Measurements from ENCODE around the gene LHFPL6. TPM values are rescaled to one million over a fixed set of nuclear protein-coding genes. Genes with fewer than 3 reads are reported as not detected.
A peak's percentile ranks its signal among the peaks of the same experiment; 100 is the strongest.

LHFPL6 gene
- total and polyA plus RNA-seq, 10 of the 15 experiments (the other 5 are each of a cell fraction or from before 2014, with no cell fraction given) = 0.11 to 4.6 (median 0.41) TPM

DNA sequence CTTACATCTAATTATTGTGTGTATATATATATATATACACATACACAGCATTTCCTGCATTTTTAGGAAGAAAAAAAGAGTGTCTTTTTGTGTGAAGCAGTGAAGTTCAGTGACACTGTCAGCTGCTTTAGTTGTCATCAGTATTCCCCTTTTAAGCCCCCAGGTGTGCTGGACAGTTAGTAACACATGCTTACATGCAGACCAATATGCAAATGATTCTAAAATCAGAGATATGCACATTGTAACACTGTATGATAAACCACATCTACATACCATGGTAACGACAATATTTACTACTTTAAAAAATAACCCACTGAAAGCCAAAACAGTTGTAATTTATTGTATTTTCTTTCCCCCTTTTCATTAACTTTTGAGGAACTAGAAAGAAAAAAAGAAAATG, 16.8 kb downstream of the LHFPL6 start (continued):
- peak in 1 of 2 experiments; percentile 40; a peak in 1 of 4 replicates for TF ChIP-seq BHLHE40 (IDR thresholded peaks at IDR 0.05; ENCODE audit: borderline replicate concordance in 1 of 2, low read depth in 2 of 2, low read length in 1 of 2)
- TF ChIP-seq RELB (IDR thresholded peaks at IDR 0.05; ENCODE audit: low read depth) = peak; percentile 63; the same call in 1 of the 2 replicates
- TF ChIP-seq FOXM1 (IDR thresholded peaks at IDR 0.05; ENCODE audit: low read depth, low read length) = no peak

GRCh38 chr13:39585219-39585618, 17.8 kb downstream of the LHFPL6 start:
- DNase-seq (ENCODE audit: low read depth, low spot score) = no peak
- H2AFZ ChIP-seq (ENCODE audit: control insufficient read depth, low read depth, low read length) = no peak overlapping the region
- in situ Hi-C loops (cut with MboI) = no loop called here
- H3K4me2 ChIP-seq (ENCODE audit: control insufficient read depth, insufficient read depth) = no peak overlapping the region
- H3K9ac ChIP-seq (ENCODE audit: control insufficient read depth, insufficient read depth, low read length) = no peak overlapping the region
- H3K9me3 ChIP-seq (replicated peaks; ENCODE audit: control insufficient read depth, insufficient read depth, low read length) = no peaks in the 10 kb centered on the region
- CTCF ChIA-PET = interaction anchor here (0.7 to 1.3 kb wide), 4 partner anchors 9 to 31 kb away, joined by 3 to 4 read pairs (median 3); no protein-coding TSS in a partner anchor
- intact Hi-C loops (cut with micrococcal nuclease; ENCODE audit: unreplicated experiment) = no loop called here
- H3K27me3 ChIP-seq (replicated peaks in 1 of 2; ENCODE audit: control insufficient read depth in 2 of 2, insufficient read depth in 2 of 2, low read length in 1 of 2) = no peaks in the 10 kb centered on the region
- POLR2A ChIA-PET = no interaction called here
- RAD21 ChIA-PET (ENCODE audit: unreplicated experiment) = interaction anchor here (1.0 kb wide), 2 partner anchors 13 to 31 kb away, joined by 3 read pairs; no protein-coding TSS in a partner anchor
- no peak overlapping the region for H3K27ac ChIP-seq (ENCODE audit: control insufficient read depth, insufficient read depth)
- no peak for FAIRE-seq
- 59% methylated on average over 3 of the region's 3 CpGs for WGBS (ENCODE audit: insufficient coverage, insufficient replicate concordance, low lambda C conversion rate, missing lambda C conversion rate)
- H3K4me3 ChIP-seq = no peak overlapping the region
- no TSS peak for BruUV-seq (replicated peaks)
- H3K79me2 ChIP-seq (ENCODE audit: control insufficient read depth, insufficient read depth, low read length) = no peaks in the 10 kb centered on the region
- no peaks in the 10 kb centered on the region for H4K20me1 ChIP-seq (ENCODE audit: control insufficient read depth, insufficient read depth)
- ATAC-seq = no peak
- SMC1A ChIA-PET (ENCODE audit: uncharacterized antibody, unreplicated experiment) = interaction anchor here (0.9 to 2.1 kb wide), 11 partner anchors 10 to 438 kb away, joined by 3 to 9 read pairs (median 3); no protein-coding TSS in a partner anchor
- no peaks in the 10 kb centered on the region for H3K36me3 ChIP-seq (ENCODE audit: control insufficient read depth in 2 of 2, insufficient read depth in 2 of 2, low read length in 1 of 2)
- H3K4me1 ChIP-seq (ENCODE audit: control insufficient read depth, insufficient read depth, low read length) = no peaks in the 10 kb centered on the region
- TF ChIP-seq NBN (IDR thresholded peaks at IDR 0.05) = no peak
- TF ChIP-seq YY1 (IDR thresholded peaks at IDR 0.05; ENCODE audit: low read depth, low read length) = no peak
- TF ChIP-seq JUND (IDR thresholded peaks at IDR 0.05; ENCODE audit: low read depth, low read length) = no peak
- TF ChIP-seq MEF2A (IDR thresholded peaks at IDR 0.05; ENCODE audit: insufficient read depth, low read depth, low read length) = no peak
- TF ChIP-seq SMAD5 (IDR thresholded peaks at IDR 0.05; ENCODE audit: low read depth) = no peak
- TF ChIP-seq, protein P1, sequence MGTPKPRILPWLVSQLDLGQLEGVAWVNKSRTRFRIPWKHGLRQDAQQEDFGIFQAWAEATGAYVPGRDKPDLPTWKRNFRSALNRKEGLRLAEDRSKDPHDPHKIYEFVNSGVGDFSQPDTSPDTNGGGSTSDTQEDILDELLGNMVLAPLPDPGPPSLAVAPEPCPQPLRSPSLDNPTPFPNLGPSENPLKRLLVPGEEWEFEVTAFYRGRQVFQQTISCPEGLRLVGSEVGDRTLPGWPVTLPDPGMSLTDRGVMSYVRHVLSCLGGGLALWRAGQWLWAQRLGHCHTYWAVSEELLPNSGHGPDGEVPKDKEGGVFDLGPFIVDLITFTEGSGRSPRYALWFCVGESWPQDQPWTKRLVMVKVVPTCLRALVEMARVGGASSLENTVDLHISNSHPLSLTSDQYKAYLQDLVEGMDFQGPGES (IDR thresholded peaks at IDR 0.05) = no peak
- TF ChIP-seq HDAC2 (IDR thresholded peaks at IDR 0.05) = no peak
- TF ChIP-seq, protein P2, sequence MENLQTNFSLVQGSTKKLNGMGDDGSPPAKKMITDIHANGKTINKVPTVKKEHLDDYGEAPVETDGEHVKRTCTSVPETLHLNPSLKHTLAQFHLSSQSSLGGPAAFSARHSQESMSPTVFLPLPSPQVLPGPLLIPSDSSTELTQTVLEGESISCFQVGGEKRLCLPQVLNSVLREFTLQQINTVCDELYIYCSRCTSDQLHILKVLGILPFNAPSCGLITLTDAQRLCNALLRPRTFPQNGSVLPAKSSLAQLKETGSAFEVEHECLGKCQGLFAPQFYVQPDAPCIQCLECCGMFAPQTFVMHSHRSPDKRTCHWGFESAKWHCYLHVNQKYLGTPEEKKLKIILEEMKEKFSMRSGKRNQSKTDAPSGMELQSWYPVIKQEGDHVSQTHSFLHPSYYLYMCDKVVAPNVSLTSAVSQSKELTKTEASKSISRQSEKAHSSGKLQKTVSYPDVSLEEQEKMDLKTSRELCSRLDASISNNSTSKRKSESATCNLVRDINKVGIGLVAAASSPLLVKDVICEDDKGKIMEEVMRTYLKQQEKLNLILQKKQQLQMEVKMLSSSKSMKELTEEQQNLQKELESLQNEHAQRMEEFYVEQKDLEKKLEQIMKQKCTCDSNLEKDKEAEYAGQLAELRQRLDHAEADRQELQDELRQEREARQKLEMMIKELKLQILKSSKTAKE (IDR thresholded peaks at IDR 0.05; ENCODE audit: low read depth, poor library complexity, severe bottlenecking) = no peak
- TF ChIP-seq RBBP5 (conservative IDR thresholded peaks at IDR 0.05) = no peak
- no peak for TF ChIP-seq CUX1 (IDR thresholded peaks at IDR 0.05; ENCODE audit: insufficient replicate concordance, low read depth, low read length)
